ENCODE data around the gene KREMEN1. TPM values are rescaled to one million over a fixed set of nuclear protein-coding genes. Genes with fewer than 3 reads are reported as not detected.
A peak's percentile ranks its signal among the peaks of the same experiment; 100 is the strongest.

Gene KREMEN1, protein sequence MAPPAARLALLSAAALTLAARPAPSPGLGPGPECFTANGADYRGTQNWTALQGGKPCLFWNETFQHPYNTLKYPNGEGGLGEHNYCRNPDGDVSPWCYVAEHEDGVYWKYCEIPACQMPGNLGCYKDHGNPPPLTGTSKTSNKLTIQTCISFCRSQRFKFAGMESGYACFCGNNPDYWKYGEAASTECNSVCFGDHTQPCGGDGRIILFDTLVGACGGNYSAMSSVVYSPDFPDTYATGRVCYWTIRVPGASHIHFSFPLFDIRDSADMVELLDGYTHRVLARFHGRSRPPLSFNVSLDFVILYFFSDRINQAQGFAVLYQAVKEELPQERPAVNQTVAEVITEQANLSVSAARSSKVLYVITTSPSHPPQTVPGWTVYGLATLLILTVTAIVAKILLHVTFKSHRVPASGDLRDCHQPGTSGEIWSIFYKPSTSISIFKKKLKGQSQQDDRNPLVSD
- total RNA-seq: 72.9 TPM

DNA sequence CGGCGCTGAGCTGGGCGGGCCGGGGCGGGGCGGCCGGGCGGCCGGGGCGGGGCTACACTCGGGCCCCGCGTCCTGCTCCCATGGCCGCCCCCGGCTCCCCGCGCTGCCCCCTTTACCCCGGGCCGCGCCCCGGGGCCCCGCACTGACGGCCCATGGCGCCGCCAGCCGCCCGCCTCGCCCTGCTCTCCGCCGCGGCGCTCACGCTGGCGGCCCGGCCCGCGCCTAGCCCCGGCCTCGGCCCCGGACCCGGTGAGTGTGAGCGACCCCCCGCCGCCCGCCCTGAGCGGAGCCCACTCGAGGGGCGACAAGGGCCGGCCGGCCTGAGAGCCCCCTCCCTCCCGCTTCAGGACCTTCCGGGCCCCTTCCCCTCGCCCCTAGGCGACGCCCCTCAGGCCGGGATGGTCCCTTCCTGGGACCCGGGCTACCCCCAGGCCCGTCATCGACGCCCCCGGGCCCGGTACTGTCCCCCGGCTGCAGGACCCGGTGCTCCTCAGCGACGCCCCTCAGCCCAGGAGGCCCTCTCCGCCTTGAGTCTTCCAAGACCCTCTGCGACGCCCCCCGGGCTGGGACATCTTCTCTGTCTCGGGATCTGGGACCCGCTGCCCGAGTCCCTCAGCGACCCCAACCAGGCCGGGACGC lies at the start of gene KREMEN1:
KREMEN1 (plus strand) TSS at position 57 of the 639 bp plus-strand sequence; CDS start at position 153, 96 bp downstream.
- peak; percentile 5 for ATAC-seq

DNA sequence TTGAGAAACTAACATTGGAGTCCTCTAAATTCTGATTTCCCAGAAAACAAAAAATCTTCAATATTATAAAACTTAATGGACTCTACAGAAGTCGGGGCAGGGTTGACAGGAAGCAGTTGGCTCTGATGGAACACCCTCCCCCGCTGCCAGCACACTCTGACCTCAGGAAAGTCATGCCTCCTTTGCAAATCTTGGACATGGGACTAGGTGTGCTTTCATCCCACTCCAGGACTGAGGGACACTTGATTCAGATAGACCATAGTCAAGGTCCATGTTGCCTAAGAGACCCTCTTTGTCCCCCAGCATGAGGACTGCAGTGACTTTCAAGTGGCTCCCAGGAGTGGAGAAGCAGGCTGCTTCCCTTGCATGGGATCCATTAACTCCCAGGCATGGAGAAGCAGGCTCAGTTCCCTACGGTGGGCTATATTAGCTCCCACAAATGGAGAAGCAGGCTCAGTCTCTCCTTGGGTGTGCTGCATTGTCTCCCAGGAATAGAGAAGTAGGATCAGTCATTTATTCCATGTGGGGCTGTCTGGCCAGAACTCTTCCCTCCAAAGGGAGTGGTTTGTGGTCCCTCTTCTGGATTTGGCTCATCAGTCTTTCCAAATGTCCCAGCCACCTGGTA lies 49.6 kb upstream of the KREMEN1 start:
- no peak for ATAC-seq

DNA sequence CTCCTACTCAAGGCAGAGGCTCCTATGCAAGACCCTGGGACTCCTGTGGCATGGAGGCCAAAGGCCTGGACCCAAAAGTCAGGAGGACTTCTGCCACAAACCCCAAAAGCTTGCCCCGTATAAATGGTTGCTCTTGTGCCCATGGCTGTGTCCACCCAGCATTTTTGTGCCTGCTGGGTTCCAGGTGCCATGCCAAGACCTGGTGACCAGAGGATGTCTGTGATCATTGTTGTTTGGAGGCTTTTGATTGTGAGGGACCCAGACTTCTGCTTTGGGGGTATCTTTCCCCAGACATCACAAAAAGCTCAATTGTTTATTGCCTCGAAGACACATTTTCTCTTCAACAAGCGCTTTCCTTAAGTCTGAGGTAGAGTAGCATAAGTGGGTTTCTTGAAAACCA lies 46.3 kb upstream of the KREMEN1 start:
- ATAC-seq: no peak

DNA sequence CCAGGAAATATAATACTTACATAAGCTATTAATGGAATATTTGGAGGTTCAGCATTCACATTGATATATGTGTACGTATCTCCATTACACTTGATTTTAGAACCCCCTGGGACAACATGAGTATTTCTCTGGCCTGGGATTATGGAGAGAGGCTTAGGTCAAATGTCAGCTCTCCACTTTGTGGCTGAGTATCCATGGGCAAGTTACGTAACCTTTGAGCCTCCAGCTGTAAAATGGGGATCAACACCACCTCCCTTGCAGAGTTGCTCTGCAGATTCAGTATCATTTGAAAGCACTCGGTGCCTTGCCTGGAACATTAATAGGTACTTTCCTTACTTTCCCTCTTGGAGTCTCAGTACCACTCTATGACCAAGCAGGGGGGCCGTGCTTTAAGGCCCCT lies 44.4 kb upstream of the KREMEN1 start:
- ATAC-seq: no peak

DNA sequence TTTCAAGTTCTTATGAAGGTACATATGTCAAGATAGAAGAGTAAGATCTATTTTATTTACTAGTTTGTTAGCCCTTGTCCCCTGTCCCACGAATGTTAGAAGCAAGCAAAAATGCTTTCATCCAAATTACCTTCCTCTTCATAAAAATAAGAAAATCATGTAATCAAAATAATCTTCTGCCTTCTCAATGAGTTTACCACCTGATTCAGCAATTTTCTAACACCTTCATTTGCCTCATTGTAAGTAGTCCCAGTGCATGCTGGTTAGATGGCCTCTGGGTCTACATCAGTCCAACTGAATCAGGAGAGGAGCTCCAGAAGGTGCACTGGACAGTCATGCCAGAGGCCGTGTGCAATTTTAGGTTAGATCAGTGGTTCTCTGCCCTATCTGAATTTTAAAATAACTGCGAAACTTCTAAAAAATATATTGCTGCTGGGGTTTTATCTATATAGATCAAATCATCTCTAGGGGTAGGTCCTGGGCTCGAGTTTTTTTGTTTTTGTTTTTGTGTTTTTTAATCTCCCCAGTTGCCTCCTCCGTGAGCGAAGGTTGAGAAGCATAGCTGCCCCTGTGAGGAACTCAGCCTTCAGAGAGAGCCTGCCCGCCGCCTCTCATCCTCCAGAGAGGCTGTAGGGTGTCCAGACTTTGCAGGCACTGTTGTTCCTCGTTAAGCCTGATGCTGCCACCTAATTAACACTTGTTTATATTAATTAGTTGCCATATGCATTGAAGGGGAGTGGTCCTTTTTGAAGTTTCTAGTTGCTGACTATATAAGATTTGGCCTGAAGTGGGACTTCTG lies 43.4 kb upstream of the KREMEN1 start:
- ATAC-seq: no peak

DNA sequence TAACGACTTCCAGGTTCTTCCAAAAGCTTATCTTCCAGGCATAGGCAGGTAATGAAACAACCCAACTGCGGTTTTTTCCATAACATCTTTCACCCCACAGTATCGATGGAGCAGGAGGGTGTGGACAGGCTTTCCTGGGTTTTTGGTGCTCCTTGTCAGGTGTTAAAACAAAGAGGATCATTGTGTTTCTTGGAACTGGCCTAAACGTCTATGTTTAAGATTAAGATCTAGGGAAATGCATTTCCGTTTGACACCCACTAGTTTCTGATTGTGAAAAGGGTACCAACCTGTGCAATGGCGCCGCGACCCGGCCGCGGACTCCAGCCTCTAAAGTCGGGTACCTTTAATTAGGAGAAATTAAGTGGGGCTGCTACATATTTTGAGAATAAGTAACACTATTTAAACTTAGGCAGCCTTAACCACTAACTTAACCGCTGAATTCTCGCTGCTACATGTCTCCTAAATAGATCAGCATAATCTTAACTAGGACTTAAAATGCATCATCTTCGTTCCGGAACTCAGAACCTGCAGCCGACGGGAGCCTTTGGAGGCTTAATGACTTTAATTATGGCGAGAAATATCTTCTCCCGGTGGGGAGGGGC lies 42.7 kb upstream of the KREMEN1 start:
- ATAC-seq: no peak

DNA sequence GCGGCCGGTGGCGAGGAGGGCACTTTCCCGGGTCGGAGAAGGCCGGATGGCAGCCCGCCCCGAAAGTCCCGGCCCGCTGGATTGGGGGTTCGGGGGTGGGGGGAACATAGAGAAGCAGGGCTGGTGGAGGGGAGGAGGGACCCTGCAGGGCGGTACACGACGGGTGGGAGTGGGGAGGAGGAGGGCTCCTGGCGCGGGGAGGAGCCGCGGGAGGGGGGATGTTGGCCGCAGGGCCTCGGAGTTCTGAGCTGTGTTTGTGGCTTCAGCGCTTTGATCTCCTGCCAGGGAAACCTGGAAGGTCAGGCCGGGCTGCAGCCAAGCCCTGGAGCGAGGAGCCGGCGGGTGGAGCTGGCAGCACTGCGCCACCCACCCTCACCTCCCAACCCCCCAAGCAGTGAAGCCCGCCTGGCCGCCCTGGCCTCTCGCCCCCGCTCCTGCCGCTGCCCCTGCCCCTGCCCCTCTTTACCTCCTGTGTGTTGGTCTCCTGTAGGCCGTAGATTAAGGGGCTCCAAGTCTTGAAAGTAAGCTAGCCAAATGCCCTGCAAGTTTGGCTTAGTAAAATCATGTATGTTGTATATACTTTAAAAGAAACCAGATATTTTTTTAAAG lies 42.1 kb upstream of the KREMEN1 start:
- peak; percentile 77 for ATAC-seq

DNA sequence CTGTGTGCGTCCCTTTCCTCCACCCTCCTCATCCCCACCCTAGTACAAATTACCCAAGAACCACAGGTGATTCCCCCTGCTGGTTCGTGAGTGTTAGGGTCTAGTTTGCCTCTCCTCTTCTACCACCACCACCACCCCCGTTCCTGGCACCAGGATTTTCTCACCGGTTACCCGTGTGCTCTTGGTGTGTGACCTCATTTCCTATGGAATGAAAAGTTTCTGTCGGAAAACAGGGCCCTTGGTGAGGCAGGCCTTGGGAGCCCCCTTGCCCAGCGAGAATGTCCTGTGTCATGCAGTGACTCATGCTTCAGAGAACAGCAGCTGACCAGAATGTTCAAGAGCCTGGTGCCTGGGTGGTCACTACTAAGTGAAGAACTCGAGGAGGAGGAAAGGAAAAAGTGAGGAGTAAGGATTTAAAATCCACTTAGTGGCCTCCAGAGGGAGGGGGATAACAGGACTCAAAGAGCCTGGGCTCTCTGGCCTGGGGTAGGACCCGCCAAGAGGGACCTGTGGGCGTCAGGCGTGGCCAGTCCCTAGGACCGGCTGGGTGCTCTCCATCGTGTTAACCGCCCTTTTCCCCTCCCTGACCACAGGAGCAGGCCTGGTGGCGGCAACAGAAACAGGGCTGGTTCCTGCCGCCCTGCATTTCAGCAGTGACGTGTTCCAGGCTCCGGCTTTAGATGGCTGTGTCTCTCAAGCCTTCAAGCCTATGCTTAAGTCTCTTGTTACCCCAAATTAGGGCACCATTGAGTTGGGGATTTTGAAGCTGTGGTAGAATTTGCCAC lies 41.4 kb upstream of the KREMEN1 start:
- peak; percentile 60 for ATAC-seq

DNA sequence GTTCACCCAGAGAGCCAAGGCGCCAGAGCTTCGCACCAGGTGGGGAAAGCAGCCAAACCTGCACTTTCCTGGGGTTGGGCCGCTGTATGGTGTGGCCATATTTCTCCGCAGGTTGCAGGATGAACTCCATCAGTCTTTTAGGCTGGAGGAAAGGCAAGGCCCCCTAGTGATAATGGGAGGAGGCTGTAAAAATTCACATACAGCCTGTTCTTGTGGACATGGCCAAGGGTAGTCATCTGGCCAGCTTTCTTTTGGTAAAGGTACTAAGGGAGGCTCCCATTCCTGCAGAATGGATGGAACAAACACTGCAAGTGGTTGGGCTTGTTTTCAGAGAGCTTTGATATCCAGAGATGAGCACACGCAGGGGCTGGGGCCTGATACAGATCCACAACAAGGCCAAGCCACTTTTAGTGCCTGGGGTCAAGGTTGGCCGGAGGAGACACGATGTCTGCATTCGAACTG lies 40.8 kb upstream of the KREMEN1 start:
- no peak for ATAC-seq

DNA sequence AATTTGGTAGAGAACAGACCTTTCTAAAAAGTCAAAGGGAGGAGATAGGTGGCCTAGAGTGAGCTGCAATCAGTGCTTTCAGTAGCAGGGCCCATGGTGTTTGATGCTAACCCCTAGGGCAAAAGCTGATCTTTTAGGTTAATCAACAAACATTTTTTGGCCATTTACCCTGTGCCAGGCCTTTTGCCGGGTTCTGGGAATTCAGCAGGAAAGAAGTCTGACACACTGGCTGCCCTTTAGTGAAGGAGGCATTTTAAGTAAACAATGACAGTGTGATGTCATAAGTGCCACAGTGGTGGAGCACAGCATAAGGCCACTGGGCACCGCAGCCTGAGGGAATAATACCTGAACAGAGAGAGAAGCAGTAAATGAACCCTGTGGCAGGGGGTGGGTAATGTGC lies 40.3 kb upstream of the KREMEN1 start:
- no peak for ATAC-seq

DNA sequence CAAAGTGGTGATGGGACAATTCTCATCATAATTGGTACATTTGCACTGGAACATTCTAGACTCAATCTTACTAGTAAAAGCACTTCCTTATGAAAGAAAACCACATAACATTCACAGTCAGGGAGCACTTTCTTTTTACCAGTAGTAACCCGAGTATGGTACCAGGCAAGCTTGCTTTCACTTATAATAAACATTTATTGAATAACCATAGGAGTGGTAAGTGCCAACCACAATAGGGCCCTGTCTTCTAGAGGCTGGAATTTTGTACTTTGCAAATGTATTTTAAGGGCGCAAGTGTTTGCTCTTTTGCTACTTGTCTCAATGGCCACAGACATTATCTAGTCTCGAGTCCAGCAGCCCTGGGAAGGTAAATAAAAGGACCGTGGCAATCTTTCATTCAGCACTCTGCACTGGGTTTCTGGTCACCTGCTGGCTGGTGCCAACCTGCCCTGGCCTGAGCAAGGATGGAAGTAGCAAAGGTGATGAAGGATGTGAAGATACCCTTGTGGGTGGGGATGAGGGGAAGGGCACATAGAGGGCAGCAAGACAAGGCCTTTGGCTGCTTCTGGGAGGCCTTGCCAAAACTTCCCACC lies 35.4 kb upstream of the KREMEN1 start:
- no peak for ATAC-seq

DNA sequence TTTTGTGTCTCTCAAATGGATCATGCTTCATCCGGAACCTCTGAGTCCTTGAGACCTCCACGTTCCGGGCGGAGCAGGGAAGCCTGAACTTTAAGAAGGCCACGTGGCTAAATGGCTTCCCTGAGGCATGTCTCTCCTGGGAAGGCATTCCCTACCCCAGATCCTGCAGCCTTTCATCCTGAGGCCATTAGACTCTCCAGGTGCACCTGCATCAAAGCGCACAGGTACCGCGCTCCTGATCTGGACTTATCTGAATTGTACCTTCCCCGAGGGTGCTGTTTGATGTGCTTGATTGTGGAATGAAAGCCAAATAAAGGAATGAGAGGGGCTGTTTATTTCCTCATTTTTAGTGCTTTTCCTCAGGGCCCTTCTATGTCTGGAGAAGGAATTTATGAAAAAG lies 33.7 kb upstream of the KREMEN1 start:
- ATAC-seq: no peak

DNA sequence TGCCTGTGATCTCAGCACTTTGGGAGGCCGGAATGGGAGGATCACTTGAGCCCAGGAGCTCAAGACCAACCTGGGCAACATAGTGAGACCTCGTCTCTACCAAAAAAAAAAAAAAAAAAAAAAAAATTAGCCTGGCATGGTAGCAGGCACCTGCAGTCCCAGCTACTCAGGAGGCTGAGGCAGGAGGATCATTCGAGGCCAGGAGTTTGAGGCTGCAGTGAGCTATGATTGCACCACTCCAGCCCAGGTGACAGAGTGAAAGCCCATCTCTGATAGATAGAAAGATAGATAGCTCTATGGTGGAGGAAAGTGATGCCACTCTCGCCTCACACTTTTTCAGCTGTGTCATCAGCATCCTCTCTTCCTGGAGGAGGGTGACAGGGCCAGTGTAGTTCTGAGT lies 33.2 kb upstream of the KREMEN1 start:
- ATAC-seq: peak; percentile 4

DNA sequence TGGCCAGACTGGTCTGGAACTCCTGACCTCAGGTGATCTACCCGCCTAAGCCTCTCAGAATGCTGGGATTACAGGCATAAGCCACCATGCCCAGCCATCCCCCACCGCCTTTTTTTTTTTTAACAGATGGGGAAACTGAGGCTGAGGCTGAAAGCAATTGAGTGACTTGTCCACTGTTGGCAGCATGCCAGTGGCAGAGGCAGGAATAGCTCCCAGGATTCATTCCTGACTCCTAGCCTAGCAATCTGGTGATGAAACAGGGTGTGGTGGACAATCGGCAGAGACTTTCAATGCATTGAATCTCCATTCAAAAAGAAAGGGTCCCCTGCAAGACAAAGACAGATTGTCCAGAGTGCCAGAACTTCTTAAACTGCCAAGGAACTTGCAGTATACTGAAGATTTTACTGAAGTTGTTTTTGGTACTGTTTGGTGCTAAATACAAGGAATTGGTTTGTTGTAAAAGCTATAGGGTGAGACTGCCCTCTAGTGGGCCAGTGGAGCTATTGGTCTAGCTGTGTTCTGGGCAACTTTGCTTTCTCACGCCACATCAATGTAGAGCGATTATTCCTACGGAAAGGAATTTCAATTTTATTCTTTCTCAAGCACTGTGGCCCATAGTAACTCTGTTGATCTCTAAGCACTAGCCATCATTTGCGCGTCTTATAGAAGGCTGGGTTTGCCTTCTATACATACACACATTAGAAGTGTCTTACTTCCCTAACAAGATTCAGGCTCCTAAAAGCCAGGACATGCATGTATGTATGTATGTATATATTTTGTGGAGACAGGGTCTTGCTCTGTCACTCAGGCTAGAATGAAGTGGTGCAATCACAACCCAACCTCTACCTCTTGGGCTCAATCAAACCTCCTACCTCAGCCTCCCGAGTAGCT lies 32.2 kb upstream of the KREMEN1 start:
- ATAC-seq: peak; percentile 79

DNA sequence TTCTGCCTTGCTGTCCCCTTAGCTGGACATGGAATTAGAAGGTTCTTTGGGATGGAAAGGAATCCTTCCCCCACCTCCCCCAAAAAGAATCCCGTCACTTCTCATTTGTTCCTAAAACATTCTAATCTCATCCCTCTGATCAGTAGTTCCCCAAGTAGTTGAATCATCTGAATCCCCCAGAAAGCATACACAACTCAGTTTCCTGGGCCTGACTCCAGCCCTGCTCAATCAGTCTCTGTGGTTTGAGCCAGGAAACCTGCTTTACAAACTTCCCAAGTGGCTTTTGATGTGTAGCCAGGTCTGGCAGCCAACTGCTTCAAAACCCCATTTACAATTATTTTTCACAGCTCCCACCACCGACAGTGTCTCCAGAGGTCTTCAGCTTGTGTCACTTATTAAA lies 31.4 kb upstream of the KREMEN1 start:
- no peak for ATAC-seq

DNA sequence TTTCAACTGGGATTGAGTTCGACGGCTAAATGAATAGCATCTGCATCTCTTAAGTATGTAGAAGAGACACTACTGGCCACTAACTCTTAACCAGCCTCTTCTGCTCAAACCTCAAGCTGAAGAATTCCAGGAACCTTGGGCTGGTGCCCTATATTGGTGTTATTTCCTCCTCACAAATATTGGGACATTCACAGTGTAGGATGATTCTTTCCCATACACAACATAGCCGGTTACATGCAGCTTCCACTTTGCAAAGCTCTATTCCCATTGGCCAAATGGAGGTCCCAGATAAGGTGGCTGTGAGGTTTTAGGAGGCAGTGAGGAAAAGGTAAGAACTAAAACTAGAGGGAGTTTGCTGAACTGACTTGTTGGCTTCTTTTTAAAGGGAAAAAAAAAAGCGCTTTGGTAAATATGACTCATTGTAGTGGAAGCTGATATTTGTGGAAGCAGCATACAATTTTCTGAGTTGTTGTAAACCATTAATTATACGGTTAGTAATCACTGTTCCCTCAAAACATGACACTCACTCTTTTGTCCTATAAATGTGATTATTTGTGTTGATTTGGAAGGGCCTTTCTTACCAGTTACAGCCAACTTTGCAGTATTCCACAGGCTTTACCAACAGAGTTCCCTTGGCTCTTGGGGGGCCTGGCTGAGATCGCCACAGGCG lies 28.8 kb upstream of the KREMEN1 start:
- no peak for ATAC-seq

DNA sequence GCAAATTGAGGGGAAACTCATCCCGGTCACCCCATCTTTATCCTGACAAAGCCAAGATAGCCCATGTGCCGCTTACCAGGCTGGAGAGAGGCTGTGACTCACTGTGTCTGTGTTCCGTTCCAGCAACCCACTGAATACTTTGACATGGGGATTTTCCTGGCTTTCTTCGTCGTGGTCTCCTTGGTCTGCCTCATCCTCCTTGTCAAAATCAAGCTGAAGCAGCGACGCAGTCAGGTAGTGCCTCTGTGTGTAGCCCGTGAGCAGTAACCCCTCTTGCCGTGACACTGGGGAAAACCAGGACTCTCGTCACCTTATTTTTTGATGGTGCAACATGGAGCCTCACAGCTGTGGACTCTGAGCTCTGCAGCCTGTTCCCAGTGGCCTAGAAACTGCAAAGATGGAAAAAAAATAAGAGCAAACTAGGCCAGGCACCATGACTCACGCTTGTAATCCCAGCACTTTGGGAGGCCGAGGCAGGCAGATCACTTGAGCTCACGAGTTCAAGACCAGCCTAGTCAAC lies 28.1 kb upstream of the KREMEN1 start:
- ATAC-seq: peak; percentile 21

DNA sequence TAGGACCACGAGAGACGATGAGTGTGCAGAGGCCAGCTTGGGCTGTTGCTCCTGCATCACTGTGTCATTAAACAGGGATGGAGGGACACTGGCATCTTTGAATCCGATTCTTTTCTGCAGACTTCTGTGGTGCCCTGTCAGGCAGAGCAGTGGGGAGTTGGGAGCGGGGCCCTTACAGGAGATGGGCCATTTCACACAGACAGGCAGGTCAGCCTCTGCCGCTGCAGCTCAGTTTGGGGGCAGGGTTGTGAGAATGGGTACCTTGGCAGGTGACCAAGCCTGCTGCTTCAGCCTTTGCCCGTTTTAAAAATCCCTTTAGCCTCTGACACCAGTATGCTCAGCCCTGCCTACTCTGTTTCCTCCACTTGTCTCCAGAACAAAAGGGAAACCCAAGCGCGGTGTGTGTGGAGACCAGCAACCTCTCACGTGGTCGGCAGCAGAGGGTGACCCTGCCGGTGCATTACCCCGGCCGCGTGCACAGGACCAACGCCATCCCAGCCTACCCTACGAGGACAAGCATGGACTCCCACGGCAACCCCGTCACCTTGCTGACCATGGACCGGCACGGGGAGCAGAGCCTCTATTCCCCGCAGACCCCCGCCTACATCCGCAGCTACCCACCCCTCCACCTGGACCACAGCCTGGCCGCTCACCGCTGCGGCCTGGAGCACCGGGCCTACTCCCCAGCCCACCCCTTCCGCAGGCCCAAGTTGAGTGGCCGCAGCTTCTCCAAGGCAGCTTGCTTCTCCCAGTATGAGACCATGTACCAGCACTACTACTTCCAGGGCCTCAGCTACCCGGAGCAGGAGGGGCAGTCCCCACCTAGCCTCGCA lies 23.8 kb upstream of the KREMEN1 start:
- no peak for ATAC-seq
